Mesenchymal stem cell (in vitro differentiated cells and primary cell): ENCODE results near the gene AGL.
"Not testable (repeated sequence)": the region's sequence is repeated elsewhere in the genome, so short reads cannot be mapped to it uniquely, and the experiment has no call there.

Source experiments
- DNase-seq: peaks from one replicate; pipeline ENCODE4 v3.0.0-alpha.2; 2013
- H2AFZ ChIP-seq: one replicate; pipeline ENCODE4 v1.6.1; 2013; ENCODE audit warnings: low read depth, mild to moderate bottlenecking, control low read depth, inconsistent platforms, low read length, moderate library complexity
- H2AK5ac ChIP-seq: 2 replicates; pipeline ENCODE4 v1.6.1; 2013; ENCODE audit warnings: low read length, moderate library complexity, mild to moderate bottlenecking, inconsistent platforms; ENCODE audit not compliant: severe bottlenecking
- H2BK120ac ChIP-seq: one replicate; pipeline ENCODE4 v1.6.1; 2013; ENCODE audit warnings: low read depth, mild to moderate bottlenecking, inconsistent platforms, low read length, moderate library complexity
- H2BK12ac ChIP-seq, 2 experiments: one replicate each; pipeline ENCODE4 v1.6.1; 2013; ENCODE audit warnings: inconsistent platforms in 2 of 2, low read length in 2 of 2, mild to moderate bottlenecking in 2 of 2, moderate library complexity in 2 of 2, control low read depth in 1 of 2
- H2BK15ac ChIP-seq: one replicate; pipeline ENCODE4 v1.6.1; 2013; ENCODE audit warnings: mild to moderate bottlenecking, low read depth, inconsistent platforms; ENCODE audit not compliant: poor library complexity, severe bottlenecking
- H2BK5ac ChIP-seq: 2 replicates; pipeline ENCODE4 v1.6.1; 2013; ENCODE audit warnings: low read depth, mild to moderate bottlenecking, low read length, control low read depth, inconsistent platforms; ENCODE audit not compliant: poor library complexity, severe bottlenecking
- H3K14ac ChIP-seq, 2 experiments: one replicate each; pipeline ENCODE4 v1.6.1; 2013; ENCODE audit warnings: inconsistent platforms in 2 of 2, low read length in 2 of 2, control low read depth in 1 of 2, mild to moderate bottlenecking in 1 of 2, moderate library complexity in 1 of 2
- H3K18ac ChIP-seq, 2 experiments: one replicate each; pipeline ENCODE4 v1.6.1; 2013; ENCODE audit warnings: inconsistent platforms in 2 of 2, low read length in 2 of 2, control low read depth in 1 of 2, low read depth in 1 of 2, mild to moderate bottlenecking in 1 of 2
- H3K23ac ChIP-seq, 2 experiments: one replicate each; pipeline ENCODE4 v1.6.1; 2013; ENCODE audit warnings: inconsistent platforms in 2 of 2, low read length in 2 of 2, mild to moderate bottlenecking in 2 of 2, moderate library complexity in 2 of 2, control low read depth in 1 of 2
- H3K27ac ChIP-seq: 2 replicates; pipeline ENCODE4 v1.5.1; 2013; ENCODE audit warnings: mild to moderate bottlenecking, moderate library complexity, low read length, control low read depth, inconsistent platforms; ENCODE audit not compliant: poor library complexity, severe bottlenecking
- H3K27me3 ChIP-seq, 2 experiments: 2 replicates each; pipeline versions ENCODE4 v1.6.1 to v1.7.0; 2013; ENCODE audit warnings: low read length in 2 of 2, mild to moderate bottlenecking in 2 of 2, moderate library complexity in 2 of 2, control low read depth in 1 of 2, inconsistent platforms in 1 of 2; ENCODE audit not compliant: control insufficient read depth in 1 of 2, insufficient read depth in 1 of 2
- H3K36me3 ChIP-seq, 2 experiments: 2 replicates each; pipeline versions ENCODE4 v1.6.1 to v1.7.0; 2013; ENCODE audit warnings: low read length in 2 of 2, control low read depth in 1 of 2, inconsistent platforms in 1 of 2, low read depth in 1 of 2, mild to moderate bottlenecking in 1 of 2; ENCODE audit not compliant: insufficient read depth in 2 of 2, control insufficient read depth in 1 of 2
- H3K4ac ChIP-seq, 2 experiments: one replicate each; pipeline ENCODE4 v1.6.1; 2013; ENCODE audit warnings: inconsistent platforms in 2 of 2, low read length in 2 of 2, mild to moderate bottlenecking in 2 of 2, moderate library complexity in 2 of 2, control low read depth in 1 of 2, low read depth in 1 of 2
- H3K4me1 ChIP-seq: 2 replicates; pipeline ENCODE4 v1.6.1; 2013; ENCODE audit warnings: low read depth, low read length, control low read depth; ENCODE audit not compliant: control insufficient read depth, insufficient read depth
- H3K4me2 ChIP-seq: 2 replicates; pipeline ENCODE4 v1.6.1; 2013; ENCODE audit warnings: low read length, mild to moderate bottlenecking, inconsistent platforms; ENCODE audit not compliant: poor library complexity, severe bottlenecking
- H3K4me3 ChIP-seq, 2 experiments: 2 replicates each; pipeline versions ENCODE4 v1.5.1 to v1.7.0; 2013; ENCODE audit warnings: low read length in 2 of 2, mild to moderate bottlenecking in 2 of 2, control low read depth in 1 of 2, low read depth in 1 of 2; ENCODE audit not compliant: insufficient read depth in 1 of 2
- H3K79me1 ChIP-seq: replicated peaks from 2 replicates; pipeline ENCODE4 v1.6.1; 2013; ENCODE audit warnings: mild to moderate bottlenecking, control low read depth, low read length, inconsistent platforms; ENCODE audit not compliant: poor library complexity, severe bottlenecking
- H3K9ac ChIP-seq: 2 replicates; pipeline ENCODE4 v1.7.0; 2013; ENCODE audit warnings: mild to moderate bottlenecking, low read length, moderate library complexity
- H3K9me3 ChIP-seq: 2 replicates; pipeline ENCODE4 v1.7.0; 2013; ENCODE audit warnings: mild to moderate bottlenecking, low read length; ENCODE audit not compliant: control insufficient read depth
- H4K8ac ChIP-seq: one replicate; pipeline ENCODE4 v1.6.1; 2013; ENCODE audit warnings: inconsistent platforms, mild to moderate bottlenecking, low read length, moderate library complexity
- H4K91ac ChIP-seq: one replicate; pipeline ENCODE4 v1.6.1; 2013; ENCODE audit warnings: mild to moderate bottlenecking, low read length, inconsistent platforms
- WGBS: methylation state at CpG from one replicate; pipeline ENCODE4 v1.1.7; 2013; ENCODE audit warnings: mixed read lengths; 5-methylcytosine and 5-hydroxymethylcytosine counted together

AGL gene

GRCh38 chr1:99891997-99892396 lies 41.8 kb downstream of the AGL start:
- H2BK5ac ChIP-seq: no peak overlapping the region
- WGBS: no CpG with 5 or more reads among the region's 1 CpG

DNA sequence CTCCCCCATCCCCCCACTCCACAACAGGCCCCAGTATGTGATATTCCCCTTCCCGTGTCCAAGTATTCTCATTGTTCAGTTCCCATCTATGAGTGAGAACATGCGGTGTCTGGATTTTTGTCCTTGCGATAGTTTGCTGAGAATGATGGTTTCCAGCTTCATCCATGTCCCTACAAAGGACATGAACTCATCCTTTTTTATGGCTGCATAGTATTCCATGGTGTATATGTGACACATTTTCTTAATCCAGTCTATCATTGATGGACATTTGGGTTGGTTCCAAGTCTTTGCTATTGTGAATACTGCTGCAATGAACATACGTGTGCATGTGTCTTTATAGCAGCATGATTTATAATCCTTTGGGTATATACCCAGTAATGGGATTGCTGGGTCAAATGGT lies 53.1 kb downstream of the AGL start:
- H2AK5ac ChIP-seq, H3K4ac ChIP-seq, H2BK5ac ChIP-seq, H4K91ac ChIP-seq, H2AFZ ChIP-seq, H3K4me3 ChIP-seq, H3K23ac ChIP-seq, H3K9me3 ChIP-seq, H3K27ac ChIP-seq, H3K14ac ChIP-seq, H2BK15ac ChIP-seq, H3K18ac ChIP-seq, H2BK120ac ChIP-seq, DNase-seq, H3K4me1 ChIP-seq, H2BK12ac ChIP-seq, H3K9ac ChIP-seq, H3K4me2 ChIP-seq, H4K8ac ChIP-seq, H3K27me3 ChIP-seq, H3K79me1 ChIP-seq: not testable (repeated sequence)
- WGBS: no CpG with 5 or more reads among the region's 4 CpGs
- H3K36me3 ChIP-seq: peaks cover 5 to 55% of the 10 kb centered on the region in 2 experiments

More at GRCh38 chr1:99891997-99892396, 41.8 kb downstream of the AGL start:
- peaks cover 4 to 56% of the 10 kb centered on the region in 2 experiments for H3K36me3 ChIP-seq
- H3K14ac ChIP-seq: no peak overlapping the region
- H2BK15ac ChIP-seq: no peak overlapping the region
- H3K9me3 ChIP-seq: no peaks in the 10 kb centered on the region
- no peak overlapping the region for H3K18ac ChIP-seq
- no peak overlapping the region for H2BK120ac ChIP-seq
- no peak overlapping the region for H2AFZ ChIP-seq
- H3K27me3 ChIP-seq: no peaks in the 10 kb centered on the region
- H4K8ac ChIP-seq: no peak overlapping the region
- H3K4me1 ChIP-seq: no peaks in the 10 kb centered on the region
- no peak overlapping the region for H3K4me3 ChIP-seq
- H4K91ac ChIP-seq: no peak overlapping the region
- H3K4me2 ChIP-seq: no peak overlapping the region
- H2AK5ac ChIP-seq: no peak overlapping the region
- no peak overlapping the region for H3K27ac ChIP-seq
- H3K79me1 ChIP-seq: no peaks in the 10 kb centered on the region
- no peak overlapping the region for H3K23ac ChIP-seq
- no peak overlapping the region for H2BK12ac ChIP-seq
- H3K4ac ChIP-seq: no peak overlapping the region
- H3K9ac ChIP-seq: no peak overlapping the region
- DNase-seq: no peak

DNA sequence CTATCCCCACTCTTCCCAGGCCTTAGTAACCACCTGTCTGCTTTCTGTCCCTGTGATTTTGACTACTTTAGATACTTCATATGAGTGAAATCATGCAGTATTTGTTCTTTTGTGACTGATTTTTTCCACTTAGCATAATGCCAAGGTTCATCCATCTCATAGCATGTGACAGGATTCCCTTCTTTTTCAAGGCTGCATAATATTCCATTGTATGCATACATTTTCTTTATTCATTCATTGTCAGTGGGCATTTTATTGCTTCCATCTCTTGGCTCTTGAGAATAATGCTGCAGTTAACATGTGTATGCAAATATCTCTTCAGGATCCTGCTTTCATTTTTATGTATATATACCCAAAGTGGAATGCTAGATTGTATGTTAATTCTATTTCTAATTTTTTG lies 56.4 kb downstream of the AGL start:
- Histone ChIP-seq H2AFZ (no peak overlapping the region), H3K4me1 (no peaks in the 10 kb centered on the region), H3K4ac (no peak overlapping the region), H3K36me3 (peaks cover 4 to 56% of the 10 kb centered on the region in 2 experiments), H3K18ac (no peak overlapping the region), H3K23ac (no peak overlapping the region), H4K8ac (no peak overlapping the region), H3K4me3 (no peak overlapping the region), H3K27me3 (no peaks in the 10 kb centered on the region), H2AK5ac (no peak overlapping the region), H3K9me3 (peaks cover 11% of the 10 kb centered on the region), H2BK5ac (no peak overlapping the region), H4K91ac (no peak overlapping the region), H3K9ac (no peak overlapping the region), H2BK12ac (no peak overlapping the region), H2BK15ac (no peak overlapping the region), H3K79me1 (peaks cover 4% of the 10 kb centered on the region), H3K27ac (no peak overlapping the region), H3K4me2 (no peak overlapping the region), H2BK120ac (no peak overlapping the region), H3K14ac (no peak overlapping the region)
- DNase-seq: no peak

GRCh38 chr1:99917214-99917613 lies 67.1 kb downstream of the AGL start:
- Histone ChIP-seq H3K4ac (no peak overlapping the region), H2BK12ac (no peak overlapping the region), H3K4me1 (no peaks in the 10 kb centered on the region), H3K4me3 (no peak overlapping the region), H3K36me3 (peaks cover 3 to 46% of the 10 kb centered on the region in 2 experiments), H3K9ac (no peak overlapping the region), H2AFZ (no peak overlapping the region), H2BK5ac (no peak overlapping the region), H2BK120ac (no peak overlapping the region), H3K4me2 (no peak overlapping the region), H3K23ac (no peak overlapping the region), H4K91ac (no peak overlapping the region), H3K27ac (no peak overlapping the region), H3K27me3 (no peaks in the 10 kb centered on the region), H3K14ac (no peak overlapping the region), H3K79me1 (no peaks in the 10 kb centered on the region), H3K18ac (no peak overlapping the region), H2BK15ac (no peak overlapping the region), H2AK5ac (no peak overlapping the region), H4K8ac (no peak overlapping the region), H3K9me3 (no peaks in the 10 kb centered on the region)
- WGBS: 94% methylated on average over 3 of the region's 3 CpGs
- DNase-seq: no peak
